OCI-LY1 (cell line): ENCODE results near the gene AMDHD1.

Source experiments
- H2AFZ ChIP-seq: fragments of 200-600 bp; sonication (generic), shearing (Covaris generic); 2 replicates; pipeline ENCODE4 v1.6.0; 2014; ENCODE audit warnings: antibody characterized with exemption, mild to moderate bottlenecking, low read length
- H3F3A ChIP-seq: fragments of 200-600 bp; sonication (generic), shearing (Covaris generic); 2 replicates; pipeline ENCODE4 v1.6.0; 2014; ENCODE audit warnings: mild to moderate bottlenecking, antibody characterized with exemption, low read length, moderate library complexity; ENCODE audit not compliant: insufficient read depth
- H3K27ac ChIP-seq: fragments of 200-600 bp; sonication (generic); 2 replicates; pipeline ENCODE4 v1.5.1; 2014; ENCODE audit warnings: low read length, mixed run types, mild to moderate bottlenecking, low read depth; ENCODE audit not compliant: poor library complexity, severe bottlenecking
- H3K27me3 ChIP-seq: fragments of 200-600 bp; sonication (generic); 2 replicates; pipeline ENCODE4 v1.6.0; 2014; ENCODE audit warnings: antibody characterized with exemption, mild to moderate bottlenecking, low read length, moderate library complexity; ENCODE audit not compliant: insufficient read depth
- H3K36me3 ChIP-seq: fragments of 200-600 bp; sonication (generic); 2 replicates; pipeline ENCODE4 v1.6.1; 2014; ENCODE audit warnings: mild to moderate bottlenecking, antibody characterized with exemption, low read length, moderate library complexity, mixed read lengths; ENCODE audit not compliant: insufficient read depth
- H3K4me1 ChIP-seq: fragments of 200-600 bp; sonication (generic); 2 replicates; pipeline ENCODE4 v1.5.1; 2014; ENCODE audit warnings: mild to moderate bottlenecking, low read length, moderate library complexity; ENCODE audit not compliant: insufficient read depth, severe bottlenecking
- H3K4me2 ChIP-seq: fragments of 200-600 bp; sonication (generic), shearing (Covaris generic); 2 replicates; pipeline ENCODE4 v1.6.1; 2014; ENCODE audit warnings: low read length
- H3K4me3 ChIP-seq: fragments of 200-600 bp; sonication (generic); 2 replicates; pipeline ENCODE4 v1.5.1; 2014; ENCODE audit warnings: low read length, low read depth, mild to moderate bottlenecking, mixed read lengths; ENCODE audit not compliant: poor library complexity, severe bottlenecking
- H3K79me2 ChIP-seq: fragments of 200-600 bp; shearing (Covaris generic); 2 replicates; pipeline ENCODE4 v1.6.1; 2016; ENCODE audit warnings: mixed run types, low read length, mixed read lengths; ENCODE audit not compliant: insufficient read depth
- H3K9ac ChIP-seq: fragments of 200-600 bp; sonication (generic), shearing (Covaris generic); 2 replicates; pipeline ENCODE4 v1.6.1; 2014; ENCODE audit warnings: mild to moderate bottlenecking, low read length, mixed read lengths
- H3K9me2 ChIP-seq: fragments of 200-600 bp; sonication (generic), shearing (Covaris generic); 2 replicates; pipeline ENCODE4 v1.6.1; 2014; ENCODE audit warnings: low read depth, mild to moderate bottlenecking, low read length, mixed read lengths
- H3K9me3 ChIP-seq: fragments of 200-600 bp; shearing (Covaris generic); 2 replicates; pipeline ENCODE4 v1.6.1; 2014; ENCODE audit warnings: low read length, mixed read lengths
- H4K20me1 ChIP-seq: fragments of 200-600 bp; sonication (generic), shearing (Covaris generic); 2 replicates; pipeline ENCODE4 v1.6.0; 2016; ENCODE audit warnings: mild to moderate bottlenecking, low read length; ENCODE audit not compliant: insufficient read depth
- EZH2 ChIP-seq: fragments of 200-600 bp; sonication (generic), shearing (Covaris generic); IDR thresholded peaks from 2 replicates; pipeline ENCODE4 v1.8.0; 2017; ENCODE audit warnings: borderline replicate concordance, mixed run types, mild to moderate bottlenecking, antibody characterized with exemption, low read length, moderate library complexity, mixed read lengths
- TF ChIP-seq, protein P1 (sequence below): fragments of 200-600 bp; sonication (generic), shearing (Covaris generic); IDR thresholded peaks from 2 replicates; pipeline ENCODE4 v1.5.1; 2017; ENCODE audit warnings: mild to moderate bottlenecking, antibody characterized with exemption, low read length, moderate library complexity, mixed read lengths

AMDHD1 gene

DNA sequence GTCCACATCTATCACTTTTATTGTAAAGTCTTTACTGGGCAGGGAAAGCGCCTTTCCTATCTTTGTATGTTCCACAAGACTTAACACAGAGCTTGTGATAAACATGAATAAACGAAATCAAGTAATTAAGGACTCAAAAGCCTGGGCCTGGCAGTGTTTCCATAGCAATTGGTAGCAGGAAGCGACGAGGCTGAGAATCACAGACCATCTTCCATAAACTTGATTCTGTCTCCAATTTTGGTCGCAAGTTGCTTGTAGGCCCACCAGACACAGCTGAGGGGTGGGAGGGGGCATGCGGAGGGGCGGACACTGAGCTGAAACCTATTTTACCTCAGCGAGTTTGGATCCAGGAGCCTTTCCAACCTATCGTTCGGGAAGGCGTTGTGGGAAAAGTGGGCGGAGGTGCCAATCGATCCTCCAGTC is 1.0 kb upstream of the AMDHD1 start:
- no peaks in the 10 kb centered on the region for H4K20me1 ChIP-seq
- peak overlapping the region; percentile 38 for H2AFZ ChIP-seq
- no peak overlapping the region for H3K27ac ChIP-seq
- peak overlapping the region; percentile 91 for H3K4me2 ChIP-seq
- peaks cover 11% of the 10 kb centered on the region for H3K4me1 ChIP-seq
- peak overlapping the region; percentile 66 for H3K4me3 ChIP-seq
- TF ChIP-seq EZH2 = no peak
- TF ChIP-seq, protein P1, sequence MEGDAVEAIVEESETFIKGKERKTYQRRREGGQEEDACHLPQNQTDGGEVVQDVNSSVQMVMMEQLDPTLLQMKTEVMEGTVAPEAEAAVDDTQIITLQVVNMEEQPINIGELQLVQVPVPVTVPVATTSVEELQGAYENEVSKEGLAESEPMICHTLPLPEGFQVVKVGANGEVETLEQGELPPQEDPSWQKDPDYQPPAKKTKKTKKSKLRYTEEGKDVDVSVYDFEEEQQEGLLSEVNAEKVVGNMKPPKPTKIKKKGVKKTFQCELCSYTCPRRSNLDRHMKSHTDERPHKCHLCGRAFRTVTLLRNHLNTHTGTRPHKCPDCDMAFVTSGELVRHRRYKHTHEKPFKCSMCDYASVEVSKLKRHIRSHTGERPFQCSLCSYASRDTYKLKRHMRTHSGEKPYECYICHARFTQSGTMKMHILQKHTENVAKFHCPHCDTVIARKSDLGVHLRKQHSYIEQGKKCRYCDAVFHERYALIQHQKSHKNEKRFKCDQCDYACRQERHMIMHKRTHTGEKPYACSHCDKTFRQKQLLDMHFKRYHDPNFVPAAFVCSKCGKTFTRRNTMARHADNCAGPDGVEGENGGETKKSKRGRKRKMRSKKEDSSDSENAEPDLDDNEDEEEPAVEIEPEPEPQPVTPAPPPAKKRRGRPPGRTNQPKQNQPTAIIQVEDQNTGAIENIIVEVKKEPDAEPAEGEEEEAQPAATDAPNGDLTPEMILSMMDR = no peak
- no peaks in the 10 kb centered on the region for H3K9me3 ChIP-seq
- no peaks in the 10 kb centered on the region for H3K36me3 ChIP-seq
- no peaks in the 10 kb centered on the region for H3K27me3 ChIP-seq
- no peaks in the 10 kb centered on the region for H3K9me2 ChIP-seq
- no peaks in the 10 kb centered on the region for H3K79me2 ChIP-seq
- H3F3A ChIP-seq = peaks cover 10% of the 10 kb centered on the region; the same call in 1 of the 2 replicates
- peak overlapping the region; percentile 67 for H3K9ac ChIP-seq

DNA sequence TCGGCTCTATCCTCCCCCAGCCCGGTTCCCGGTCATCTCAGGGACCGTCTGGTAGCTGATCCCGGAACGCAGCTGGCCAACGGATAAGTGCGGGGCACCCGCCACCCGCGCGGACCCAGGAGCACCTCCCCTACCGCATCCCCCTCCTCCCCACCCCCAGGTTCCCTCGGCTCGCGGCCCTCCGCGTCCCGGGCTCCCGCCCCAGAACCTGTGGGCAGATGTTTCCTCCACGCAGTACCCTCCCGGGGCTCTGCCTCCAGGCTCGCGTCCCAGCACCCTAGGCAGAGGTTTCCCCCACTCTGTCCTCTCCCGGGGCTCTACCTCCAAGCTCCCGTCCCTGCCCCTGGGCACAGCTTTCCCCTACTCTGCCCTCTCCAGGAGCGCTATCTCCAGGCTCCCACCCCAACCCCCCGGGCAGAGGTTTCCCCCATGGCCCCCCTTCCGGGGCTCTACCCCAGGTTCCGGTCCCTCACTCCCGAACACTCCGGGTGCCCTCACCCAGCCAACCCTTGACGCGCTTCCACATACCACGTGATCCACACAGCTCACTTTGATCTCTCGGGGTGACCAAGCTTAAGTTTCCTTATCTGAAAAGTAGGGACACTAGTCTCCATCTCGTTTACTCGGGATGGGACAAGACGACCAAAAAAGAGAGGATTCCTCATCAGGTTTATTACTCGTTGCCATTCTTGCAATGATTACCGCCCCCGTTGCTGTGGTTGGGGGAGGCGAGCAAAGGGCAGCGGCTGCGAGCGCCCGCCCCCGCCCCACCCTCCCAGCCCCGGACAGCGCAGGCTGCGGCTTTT is 404 bp upstream of the AMDHD1 start, which contains the start of gene CCDC38:
CCDC38 (minus strand) TSS at position 91 of the 806 bp plus-strand sequence. CDS start 6,105 bp downstream, outside the sequence.
- no peak within 1 kb of the TSS for H3K27ac ChIP-seq
- TF ChIP-seq, protein P1 = no peak
- TF ChIP-seq EZH2 = no peak
- no peaks in the 10 kb centered on the region for H3K27me3 ChIP-seq
- H3K9me3 ChIP-seq = no peaks in the 10 kb centered on the region
- H3K4me1 ChIP-seq = peaks cover 11% of the 10 kb centered on the region
- peaks cover 10% of the 10 kb centered on the region; the same call in 1 of the 2 replicates for H3F3A ChIP-seq
- H2AFZ ChIP-seq = peak within 1 kb of the TSS; percentile 81
- no peaks in the 10 kb centered on the region for H3K9me2 ChIP-seq
- peak within 1 kb of the TSS; percentile 67 for H3K9ac ChIP-seq
- no peaks in the 10 kb centered on the region for H4K20me1 ChIP-seq
- H3K36me3 ChIP-seq = no peaks in the 10 kb centered on the region
- peak within 1 kb of the TSS; percentile 91 for H3K4me2 ChIP-seq
- no peaks in the 10 kb centered on the region for H3K79me2 ChIP-seq
- H3K4me3 ChIP-seq = peak within 1 kb of the TSS; percentile 66

DNA sequence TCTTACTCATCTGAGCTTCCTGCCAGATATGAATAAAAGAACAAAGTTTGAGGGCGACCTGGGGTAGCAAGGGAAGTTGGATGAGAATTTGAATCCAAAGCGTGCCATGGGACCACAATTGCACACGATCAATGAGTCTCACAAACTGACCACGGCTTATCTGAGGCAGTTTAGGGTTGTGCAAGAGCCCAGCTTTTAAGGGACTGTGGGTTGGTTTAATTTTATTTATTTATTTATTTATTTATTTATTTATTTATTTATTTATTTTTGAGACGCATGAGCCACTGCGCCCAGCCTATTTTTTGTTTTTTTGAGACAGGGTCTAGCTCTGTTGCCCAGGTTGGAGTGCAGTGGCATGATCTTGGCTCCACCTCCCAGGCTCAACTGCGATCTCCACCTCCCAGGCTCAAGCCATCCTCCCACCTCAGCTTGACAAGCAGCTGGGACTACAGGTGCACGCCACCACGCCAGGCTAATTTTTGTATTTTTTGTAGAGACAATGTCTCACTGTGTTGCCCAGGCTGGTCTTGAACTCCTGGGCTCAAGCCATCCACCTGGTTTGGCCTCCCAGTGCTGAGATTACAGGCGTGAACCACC is 1.1 kb downstream of the AMDHD1 start:
- Histone ChIP-seq H3K4me3 (peak overlapping the region; percentile 66), H3K36me3 (no peaks in the 10 kb centered on the region), H3K9me2 (no peaks in the 10 kb centered on the region), H2AFZ (no peak overlapping the region), H3K27ac (no peak overlapping the region), H3K4me2 (peak overlapping the region; percentile 91), H3F3A (peaks cover 10% of the 10 kb centered on the region; the same call in 1 of the 2 replicates), H4K20me1 (no peaks in the 10 kb centered on the region), H3K9ac (no peak overlapping the region), H3K9me3 (no peaks in the 10 kb centered on the region), H3K4me1 (peaks cover 11% of the 10 kb centered on the region), H3K27me3 (no peaks in the 10 kb centered on the region), H3K79me2 (no peaks in the 10 kb centered on the region)
- no peak for TF ChIP-seq EZH2
- TF ChIP-seq, protein P1 = no peak
